Activated naive CD8-positive, alpha-beta T cell treated with anti-CD3 and anti-CD28 coated beads, Interleukin-2, amount 50 U/mL, for 16 hours (primary cell): ENCODE measurements around the gene IFT52.
"Not testable (repeated sequence)": the region's sequence is repeated elsewhere in the genome, so short reads cannot be mapped to it uniquely, and the experiment has no call there.

ENCODE experiments used
- DNase-seq: peaks from one replicate; pipeline ENCODE4 v3.0.0-alpha.2; 2020; ENCODE audit warnings: low read depth, low spot score

Gene IFT52

GRCh38 chr20:43567477-43567876, 23.3 kb upstream of the IFT52 start:
- no peak for DNase-seq

DNA sequence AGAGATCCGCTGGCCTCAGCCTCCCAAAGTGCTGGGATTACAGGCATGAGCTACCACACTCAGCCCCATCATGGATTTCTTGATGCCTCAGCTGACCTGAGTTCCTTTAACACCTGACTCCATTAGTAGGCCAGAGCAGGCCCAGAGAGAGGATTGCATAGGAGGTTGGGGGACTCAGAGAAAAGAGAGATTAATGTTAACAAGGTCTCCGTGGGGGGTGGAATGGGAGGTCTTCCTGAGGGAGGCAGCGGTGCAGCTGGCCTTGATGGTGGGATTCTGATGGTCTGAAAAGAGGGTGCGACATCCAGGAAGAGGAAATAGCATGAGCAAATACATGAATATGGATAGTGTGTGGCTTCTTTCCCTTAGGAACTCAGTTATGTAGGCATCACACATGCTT, 22.0 kb upstream of the IFT52 start:
- DNase-seq = no peak

- DNase-seq = no peak
Observed at GRCh38 chr20:43569282-43569681, 21.5 kb upstream of the IFT52 start.

- no peak for DNase-seq
Observed at GRCh38 chr20:43570496-43570895, 20.2 kb upstream of the IFT52 start.

- no peak for DNase-seq
Observed at GRCh38 chr20:43571310-43571709, 19.4 kb upstream of the IFT52 start.

- no peak for DNase-seq
Observed at GRCh38 chr20:43571771-43572170, 19.0 kb upstream of the IFT52 start.

DNA sequence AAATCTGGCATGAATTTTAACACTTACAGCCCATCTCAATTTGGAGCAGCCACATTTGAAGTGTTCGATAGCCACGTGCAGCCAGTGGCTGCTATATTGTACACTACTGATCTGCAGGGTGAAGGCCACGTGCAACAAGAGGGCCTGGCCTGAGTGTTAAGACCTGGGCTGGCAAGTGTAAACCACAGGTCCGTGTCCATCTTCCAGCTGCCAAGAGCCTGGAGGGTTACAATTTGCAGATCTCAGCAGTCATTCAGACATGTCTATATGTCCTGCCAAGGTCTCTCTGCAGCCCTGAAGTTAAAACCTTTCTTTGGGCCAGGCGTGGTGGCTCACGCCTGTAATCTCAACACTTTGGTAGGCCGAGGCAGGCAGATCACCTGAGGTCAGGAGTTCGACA, 17.8 kb upstream of the IFT52 start:
- DNase-seq = no peak

- DNase-seq = no peak
Observed at GRCh38 chr20:43576108-43576507, 14.6 kb upstream of the IFT52 start.

GRCh38 chr20:43579861-43580793, 10.6 kb upstream of the IFT52 start:
- DNase-seq = no peak

DNA sequence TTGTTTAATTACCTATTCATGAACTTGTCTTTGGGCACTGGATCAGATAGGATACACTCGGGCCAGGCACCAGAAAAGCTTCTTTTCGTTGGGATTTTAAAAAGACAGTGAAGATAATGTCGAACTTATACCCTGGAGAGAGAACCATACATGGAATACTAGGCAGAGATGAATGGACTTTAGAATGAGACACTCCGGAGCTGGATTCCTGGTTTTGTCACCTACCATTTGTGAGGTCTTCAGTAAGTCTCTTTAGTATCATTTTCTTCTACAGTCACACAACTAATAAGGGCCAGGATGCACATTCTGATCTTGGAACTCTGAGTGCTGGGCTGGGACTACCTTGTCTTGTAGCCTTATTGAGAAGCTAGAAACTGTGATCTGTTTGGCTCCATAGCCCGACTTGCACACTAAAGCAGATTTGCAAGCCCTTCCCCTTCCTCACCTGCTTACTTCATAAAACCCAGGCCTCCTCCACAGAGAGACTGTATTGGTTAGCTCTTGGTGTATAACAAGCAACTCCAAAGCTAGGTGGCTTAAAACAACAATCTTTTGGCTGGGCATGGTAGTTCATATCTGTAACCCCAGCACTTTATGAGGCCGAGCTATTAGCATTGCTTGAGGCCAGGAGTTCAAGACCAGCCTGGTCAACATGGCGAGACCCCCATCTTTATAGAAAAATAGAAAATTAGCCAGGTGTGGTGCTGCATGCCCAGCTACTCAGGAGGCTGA, 7.4 kb upstream of the IFT52 start:
- no peak for DNase-seq

DNA sequence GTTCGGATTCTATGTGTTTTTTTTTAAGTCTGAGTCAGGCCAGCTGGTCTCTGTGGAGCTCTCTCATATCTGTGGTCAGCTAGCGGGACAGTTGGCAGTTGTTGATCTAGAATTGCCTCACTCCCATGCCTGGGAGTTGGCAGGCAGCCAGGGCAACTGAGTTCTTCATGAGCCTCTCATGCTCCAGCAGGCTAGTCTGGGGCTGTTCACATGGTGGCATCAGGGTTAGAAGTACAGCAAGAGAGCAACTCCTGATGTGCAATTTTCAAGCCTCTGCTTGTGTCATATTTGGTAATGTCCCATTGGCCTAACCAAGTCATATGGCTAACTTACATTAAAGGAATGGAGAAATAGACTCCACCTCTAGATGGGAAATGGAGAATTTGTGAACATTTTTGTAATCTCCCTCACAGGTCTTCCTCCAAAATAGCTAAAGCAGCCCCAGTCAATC, 6.7 kb upstream of the IFT52 start:
- no peak for DNase-seq

DNA sequence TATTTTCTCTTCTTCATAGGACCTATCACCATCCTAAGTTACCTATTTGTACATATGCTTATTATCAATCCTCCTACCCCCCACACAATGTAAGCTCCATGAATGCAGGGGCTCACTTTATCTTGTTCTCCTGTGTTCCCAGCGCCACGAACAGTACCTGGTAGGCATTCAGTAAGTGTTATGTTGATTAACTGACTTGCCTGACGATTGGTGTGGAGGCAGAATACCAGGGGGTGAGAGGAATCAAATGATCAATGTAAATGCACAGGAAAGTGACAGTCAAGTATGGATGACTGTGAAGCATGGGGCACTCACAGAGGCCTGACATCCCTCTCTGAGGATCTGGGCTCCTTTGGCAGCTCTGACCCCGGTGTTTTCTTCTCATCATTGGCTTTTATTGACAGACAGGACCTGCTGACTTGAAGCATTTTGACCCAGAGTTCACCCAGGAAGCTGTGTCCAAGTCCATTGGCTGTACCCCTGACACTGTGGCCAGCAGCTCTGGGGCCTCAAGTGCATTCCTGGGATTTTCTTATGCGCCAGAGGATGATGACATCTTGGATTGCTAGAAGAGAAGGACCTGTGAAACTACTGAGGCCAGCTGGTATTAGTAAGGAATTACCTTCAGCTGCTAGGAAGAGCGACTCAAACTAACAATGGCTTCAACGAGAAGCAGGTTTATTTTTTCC, 6.1 kb upstream of the IFT52 start:
- no peak for DNase-seq

DNA sequence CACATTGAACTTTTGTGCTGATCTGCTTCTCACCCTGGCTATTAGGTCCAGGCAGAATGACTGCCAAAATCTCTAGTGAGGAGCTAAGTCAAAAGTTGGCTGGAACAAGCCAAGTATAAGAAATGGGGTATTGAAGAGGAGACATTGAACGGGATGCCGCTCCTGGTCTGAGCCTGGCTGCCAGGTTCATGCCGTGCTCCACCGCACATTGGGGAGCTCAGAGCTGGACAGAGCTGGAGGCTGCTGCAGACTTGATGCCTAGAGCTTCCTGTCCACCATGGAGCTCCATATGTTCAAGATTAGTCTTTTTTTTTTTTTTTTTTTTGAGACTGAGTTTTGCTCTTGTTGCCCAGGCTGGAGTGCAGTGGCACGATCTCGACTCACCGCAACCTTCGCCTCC, 4.1 kb upstream of the IFT52 start:
- DNase-seq = no peak

GRCh38 chr20:43588526-43588925, 2.2 kb upstream of the IFT52 start:
- not testable (repeated sequence) for DNase-seq

DNA sequence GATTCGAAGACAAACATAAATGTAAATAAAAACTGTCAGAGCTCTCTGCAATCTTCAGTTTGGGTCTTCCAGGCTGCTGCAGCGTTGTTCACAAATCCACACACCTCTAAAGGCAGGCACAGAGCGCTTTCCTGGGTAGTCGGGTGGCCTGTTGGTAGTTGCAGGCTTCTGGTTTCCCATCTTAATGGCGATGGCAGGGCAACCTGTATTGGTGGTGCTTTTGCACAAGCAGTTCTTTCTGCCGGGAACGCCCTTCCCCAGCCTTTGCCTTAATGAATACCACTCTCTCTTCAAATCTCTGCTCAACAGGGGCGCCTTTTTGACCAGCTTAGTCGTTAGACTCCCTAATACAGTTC, 723 bp upstream of the IFT52 start:
- no peak for DNase-seq

DNA sequence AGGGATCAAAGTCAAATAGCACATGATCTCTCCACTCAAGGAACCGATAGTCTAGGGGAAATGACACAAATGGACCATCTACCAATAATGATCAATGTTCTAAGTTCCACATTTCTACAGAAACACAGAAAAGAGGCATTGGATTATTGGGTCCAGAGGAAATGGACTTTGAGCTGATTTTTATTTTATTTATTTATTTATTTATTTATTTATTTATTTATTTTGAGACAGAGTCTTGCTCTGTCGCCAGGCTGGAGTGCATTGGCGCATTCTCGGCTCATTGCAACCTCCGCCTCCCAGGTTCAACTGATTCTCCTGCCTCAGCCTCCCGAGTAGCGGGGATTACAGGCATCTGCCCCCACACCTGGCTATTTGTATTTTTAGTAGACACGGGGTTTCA, 11.2 kb downstream of the IFT52 start:
- DNase-seq = not testable (repeated sequence)

- no peak for DNase-seq
Observed at GRCh38 chr20:43603124-43603523, 12.4 kb downstream of the IFT52 start.

DNA sequence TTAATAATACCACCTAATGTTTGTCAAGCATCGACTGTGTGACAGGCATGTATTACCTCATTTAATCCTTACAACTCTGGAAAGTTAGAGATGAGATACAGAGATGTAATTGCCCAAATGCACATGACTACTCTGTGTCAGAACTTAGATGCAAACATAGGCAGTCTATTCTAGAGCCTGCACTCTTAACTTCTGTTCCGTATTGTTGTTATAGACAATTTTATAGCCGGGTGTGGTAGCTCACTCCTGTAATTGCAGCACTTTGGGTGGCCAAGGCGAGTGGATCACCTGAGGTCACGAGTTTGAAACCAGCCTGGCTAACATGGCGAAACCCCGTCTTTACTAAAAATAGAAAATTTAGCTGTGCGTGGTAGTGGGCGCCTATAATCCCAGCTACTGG, 15.0 kb downstream of the IFT52 start:
- DNase-seq = no peak

DNA sequence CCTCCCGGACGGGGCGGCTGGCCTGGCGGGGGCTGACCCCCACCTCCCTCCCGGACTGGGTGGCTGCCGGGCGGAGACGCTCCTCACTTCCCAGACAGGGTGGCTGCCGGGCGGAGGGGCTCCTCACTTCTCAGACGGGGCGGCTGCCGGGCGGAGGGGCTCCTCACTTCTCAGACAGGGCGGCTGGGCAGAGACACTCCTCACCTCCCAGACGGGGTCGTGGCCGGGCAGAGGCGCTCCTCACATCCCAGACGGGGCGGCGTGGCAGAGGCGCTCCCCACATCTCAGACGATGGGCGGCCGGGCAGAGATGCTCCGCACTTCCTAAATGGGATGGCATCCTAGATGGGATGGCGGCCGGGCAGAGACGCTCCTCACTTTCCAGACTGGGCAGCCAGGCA, 16.5 kb downstream of the IFT52 start:
- not testable (repeated sequence) for DNase-seq

DNA sequence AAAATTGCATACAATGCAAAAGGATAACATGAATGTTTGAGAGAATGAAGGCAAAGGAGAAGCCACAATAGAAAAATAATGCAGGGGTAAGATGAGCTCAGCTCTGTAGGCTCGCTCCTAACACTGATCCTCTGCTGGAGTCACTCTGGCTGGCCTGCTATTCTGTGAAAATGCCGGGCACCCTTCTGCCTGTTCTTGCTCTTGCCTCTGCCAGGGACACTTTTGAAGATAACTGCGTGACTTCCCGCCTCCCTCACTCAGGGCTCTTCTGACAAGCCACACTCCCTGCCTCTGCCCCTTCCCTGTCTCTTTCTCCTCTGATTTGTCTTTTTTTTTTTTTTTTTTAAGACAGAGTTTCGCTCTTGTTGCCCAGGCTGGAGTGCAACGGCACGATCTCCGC, 40.9 kb downstream of the IFT52 start:
- no peak for DNase-seq

DNA sequence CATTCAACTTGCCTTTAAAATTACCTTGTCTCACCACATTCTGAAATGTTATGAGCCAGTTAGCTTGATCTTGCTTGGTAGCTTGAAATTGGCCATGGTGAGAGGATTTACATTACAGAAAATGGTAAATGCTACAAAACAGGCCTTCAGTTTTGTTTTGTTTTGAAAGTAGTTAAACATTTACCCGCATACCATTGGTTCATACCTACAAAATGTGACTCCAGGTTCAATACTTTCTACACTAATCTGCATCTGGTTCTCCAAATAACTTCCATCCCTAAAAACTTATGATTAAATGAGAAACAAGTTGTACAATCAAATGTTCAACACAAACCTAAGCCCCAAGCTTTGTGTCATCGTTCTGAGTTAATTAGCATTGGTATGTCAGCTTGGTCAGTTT, 45.7 kb downstream of the IFT52 start:
- no peak for DNase-seq

GRCh38 chr20:43642548-43642947, 51.8 kb downstream of the IFT52 start:
- no peak for DNase-seq
